Heart left ventricle (tissue), 16 donors: ENCODE measurements around the gene A3GALT2. TPM values are rescaled to one million over a fixed set of nuclear protein-coding genes. Genes with fewer than 3 reads are reported as not detected.

Experiments used
- ATAC-seq, 4 donors: fragments of 200-7000 bp; cut with Tn5 transposase; one replicate each; pipeline ENCODE4 v1.9.1; 2020 to 2022; ENCODE audit warnings: moderate library complexity in 4 of 4, mild to moderate bottlenecking in 3 of 4, moderate number of reproducible peaks in 1 of 4
- DNase-seq, 5 donors: peaks; one replicate each; pipeline ENCODE4 v3.0.0-alpha.2; 2020
- H3K27ac ChIP-seq, 12 donors: fragments of 200-600 bp; sonication (generic) in 4 of 12; one replicate each; pipeline versions ENCODE4 v1.5.0 to v1.8.0; 2016 to 2022; ENCODE audit warnings: mild to moderate bottlenecking in 2 of 12
- H3K27me3 ChIP-seq, 9 donors: fragments of 200-600 bp; sonication (generic) in 2 of 9; one replicate each; pipeline versions ENCODE4 v1.5.1 to v1.8.0; 2016 to 2022; ENCODE audit warnings: mild to moderate bottlenecking in 3 of 9
- H3K36me3 ChIP-seq, 9 donors: fragments of 200-600 bp; sonication (generic) in 2 of 9; one replicate each; pipeline versions ENCODE4 v1.5.0 to v1.8.0; 2018 to 2022; ENCODE audit warnings: mild to moderate bottlenecking in 2 of 9
- H3K4me1 ChIP-seq, 12 donors: fragments of 200-600 bp; sonication (generic) in 4 of 12; one replicate each; pipeline versions ENCODE4 v1.5.0 to v1.8.0; 2016 to 2022; ENCODE audit warnings: mild to moderate bottlenecking in 3 of 12
- H3K4me3 ChIP-seq, 12 donors: fragments of 200-600 bp; sonication (generic) in 4 of 12; one replicate each; pipeline versions ENCODE4 v1.5.0 to v1.8.0; 2017 to 2022; ENCODE audit warnings: mild to moderate bottlenecking in 9 of 12, moderate library complexity in 4 of 12
- H3K9me3 ChIP-seq, 12 donors: fragments of 200-600 bp; sonication (generic) in 4 of 12; one replicate each; pipeline versions ENCODE4 v1.5.0 to v1.8.0; 2016 to 2022; ENCODE audit warnings: mild to moderate bottlenecking in 1 of 12
- CTCF ChIP-seq, 12 donors: fragments of 200-600 bp; sonication (generic) in 4 of 12; IDR thresholded peaks; one replicate each; pipeline versions ENCODE4 v1.5.0 to v1.8.0; 2018 to 2022; ENCODE audit warnings: antibody characterized with exemption in 12 of 12, mild to moderate bottlenecking in 5 of 12
- POLR2A ChIP-seq, 2 donors: fragments of 450-650 bp; IDR thresholded peaks; one replicate each; pipeline ENCODE4 v1.6.1; 2017; ENCODE audit warnings: antibody characterized with exemption in 2 of 2, mild to moderate bottlenecking in 2 of 2, moderate library complexity in 2 of 2
- WGBS, 4 donors: extraction: QIAGEN DNeasy Blood & Tissue Kit in 2 of 4; methylation state at CpG; one replicate each; pipeline versions ENCODE4 v1.1.5 to v1.1.7; 2013 to 2018; 5-methylcytosine and 5-hydroxymethylcytosine counted together
- intact Hi-C, 10 donors: fragments of 100-400 bp; cut with DNase I; formaldehyde crosslinking; loops; one replicate each; pipeline versions ENCODE4 v1.11.1 to v1.14.2; 2022
- polyA plus RNA-seq, 2 donors: library from polyadenylated mRNA; stranded (reverse); fragments of 200-250 nt; gene quantifications; one replicate each; pipeline ENCODE4 v1.2.3, GENCODE V29; 2013
- total RNA-seq, 9 donors: library from RNA; depleted of rRNA in 2 of 9; stranded (reverse); fragments of >200 nt in 2 of 9; fragmentation: NEBNext Ultra II Directional in 3 of 9; extraction: Animal tissue kit (Norgen Biotek cat#: 25700) in 3 of 9; gene quantifications; one replicate each; pipeline versions ENCODE4 v1.1.0 to v1.2.4, GENCODE V29; 2016 to 2023
- donor health status: ischemic (EF 13 %, LVEDD 7.1; RV severe dilation, severe dysfunction).
- donor health status: healthy with polysubstance abuse.
- donor health status: DM: no; HTN: yes; CAD: no.
- donor health status: DM: no; HTN: no; CAD: no.
- donor health status: ischemic (EF 25% LVEDD 6.9; RV normal size, moderate dysfunction).
- donor health status: ischemic (EF 25% LVEDD 5.7; RV mildly dilated, moderate dysfunction).
- donor health status: healthy.
- donor health status: DM: yes; HTN: yes; CAD: no.
- donor health status: ischemic (EF 35%, LVEDD 5.7; RV mildly dilated, moderate dysfunction).
- donor health status: nonischemic (EF 11% LVEDD 7.7; RV severe dilation, severe dysfunction).
- donor health status: DM: yes; HTN: yes; CAD: no.
- donor health status: PGD.
- donor health status: ischemic (EF 29% LVEDD 5.4; RV normal size, mild dysfunction).
- donor health status: nonischemic (EF 23%, LVEDD 6.1; RV moderate dilation, normal function).

Gene A3GALT2
- total and polyA plus RNA-seq, 11 donors: 0.40 TPM; not detected in 10

DNA sequence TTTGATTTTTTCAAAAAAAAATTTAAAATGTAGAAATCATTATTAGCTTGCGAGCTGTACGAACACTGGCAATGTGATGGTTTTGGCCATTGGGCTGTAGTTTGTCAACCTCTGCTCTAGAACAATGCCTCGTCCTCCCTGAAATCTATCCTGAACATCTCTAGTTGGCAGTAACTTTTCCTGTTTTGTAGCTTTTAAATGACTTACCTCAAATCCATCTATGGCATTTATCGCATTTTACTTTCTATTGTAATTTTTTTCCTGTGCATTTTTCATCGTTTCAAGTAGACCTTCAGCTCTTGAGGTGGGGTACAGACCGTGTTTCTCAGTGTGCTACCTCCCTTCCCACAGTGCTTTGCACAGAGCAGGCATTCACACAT lies 30.4 kb upstream of the A3GALT2 start:
- Histone ChIP-seq H3K27me3 (no peaks in the 10 kb centered on the region), H3K4me1 (peaks cover 0 to 38% (median 27%) of the 10 kb centered on the region in 12 donors), H3K27ac (no peak overlapping the region), H3K4me3 (no peak overlapping the region), H3K36me3 (peaks cover 0 to 20% (median 8%) of the 10 kb centered on the region in 9 donors), H3K9me3 (no peaks in the 10 kb centered on the region)
- TF ChIP-seq POLR2A (IDR thresholded peaks at IDR 0.05) (no peak), CTCF (IDR thresholded peaks at IDR 0.05) (no peak)
- DNase-seq: no peak
- WGBS, 4 donors: 93 to 96% (median 95%) methylated on average over 6 of the region's 6 CpGs
- no peak for ATAC-seq
- intact Hi-C loops: loop anchor here in 1 of 10 donors (2.0 kb wide), 1 partner anchor 14 kb away; no protein-coding TSS in a partner anchor

GRCh38 chr1:33350611-33351280 lies 29.8 kb upstream of the A3GALT2 start:
- intact Hi-C loops: loop anchor here in 1 of 10 donors (2.0 kb wide), 1 partner anchor 14 kb away; no protein-coding TSS in a partner anchor

DNA sequence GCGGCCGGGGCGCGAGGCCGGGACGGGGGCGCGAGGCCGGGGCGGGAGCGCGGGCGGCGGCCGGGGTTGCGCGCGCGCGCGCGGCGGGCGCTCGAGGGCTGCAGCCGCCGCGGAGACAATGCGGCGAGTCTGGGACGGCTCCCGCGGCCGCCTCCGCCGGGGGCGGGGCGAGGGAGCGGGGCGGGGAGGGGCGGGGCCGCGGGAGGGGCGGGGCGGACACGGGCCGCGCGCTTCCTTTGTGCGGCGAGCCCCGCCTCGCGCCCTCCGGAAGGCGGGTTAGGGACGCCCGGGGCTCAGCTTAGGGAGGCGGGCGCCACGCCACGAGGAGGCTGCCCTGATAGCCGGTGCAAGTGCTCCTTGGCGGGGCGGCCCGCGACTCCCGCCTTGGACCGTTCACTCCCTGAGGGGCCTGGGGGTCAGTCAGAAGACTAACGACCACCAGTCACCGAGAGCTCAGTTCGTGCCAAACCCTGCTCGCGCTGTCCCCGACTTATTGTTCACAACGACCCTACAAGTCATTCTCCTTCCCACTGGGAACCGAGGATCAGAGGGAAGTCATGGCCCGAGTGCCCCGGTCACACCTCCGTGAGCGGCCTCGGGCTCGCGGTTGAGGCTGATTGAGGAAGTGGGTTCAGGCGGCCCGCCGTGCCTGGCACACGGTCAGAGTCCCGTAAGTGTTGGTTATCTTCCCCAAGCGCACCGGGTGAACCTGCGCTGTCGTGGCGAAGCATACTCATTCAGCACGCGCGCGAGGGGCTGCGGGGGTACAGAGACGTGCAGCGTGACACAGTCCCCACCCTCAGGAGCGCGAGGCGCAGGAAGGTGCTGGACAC lies 29.1 kb upstream of the A3GALT2 start:
- H3K27ac ChIP-seq: peak overlapping the region; percentile 86 to 100 (median 98)
- H3K9me3 ChIP-seq: no peaks in the 10 kb centered on the region
- 1 to 2% (median 2%) methylated on average over 19 to 103 of the region's 104 CpGs for WGBS, 4 donors
- peak; percentile 81 to 93 (median 88) for ATAC-seq
- H3K27me3 ChIP-seq: no peaks in the 10 kb centered on the region
- peaks cover 5 to 51% (median 40%) of the 10 kb centered on the region in 12 donors for H3K4me1 ChIP-seq
- peak overlapping the region; percentile 23 to 99 (median 87) for H3K4me3 ChIP-seq
- TF ChIP-seq POLR2A (IDR thresholded peaks at IDR 0.05) (peak in 1 of 2 donors; percentile 79), CTCF (IDR thresholded peaks at IDR 0.05) (peak in 1 of 12 donors; percentile 12)
- intact Hi-C loops: loop anchor here in 1 of 10 donors (2.0 to 5.0 kb wide), 3 partner anchors 15 to 93 kb away; partner anchors contain the start of gene ZNF362
- peak; percentile 89 to 94 (median 93) for DNase-seq
- peaks cover 0 to 19% (median 11%) of the 10 kb centered on the region in 9 donors for H3K36me3 ChIP-seq

More at GRCh38 chr1:33350611-33351280, 29.8 kb upstream of the A3GALT2 start:
- H3K27me3 ChIP-seq: no peaks in the 10 kb centered on the region
- H3K4me3 ChIP-seq: peak overlapping the region; percentile 23 to 99 (median 62)
- no peaks in the 10 kb centered on the region for H3K9me3 ChIP-seq
- peaks cover 0 to 20% (median 8%) of the 10 kb centered on the region in 9 donors for H3K36me3 ChIP-seq
- 41 to 57% (median 55%) methylated on average over 6 of the region's 6 CpGs for WGBS, 4 donors
- DNase-seq (no peak), ATAC-seq (no peak)
- H3K4me1 ChIP-seq: peaks cover under 1 to 43% (median 33%) of the 10 kb centered on the region in 12 donors
- H3K27ac ChIP-seq: peak overlapping the region in 11 of 12 donors; percentile 86 to 100 (median 90)
- TF ChIP-seq CTCF (IDR thresholded peaks at IDR 0.05) (no peak), POLR2A (IDR thresholded peaks at IDR 0.05) (no peak)
